ENCODE results near the gene RAB35.
A peak's percentile ranks its signal among the peaks of the same experiment; 100 is the strongest.

The RAB35 gene

GRCh38 chr12:120060196-120060595 is 56.4 kb downstream of the RAB35 start:
- Histone ChIP-seq H4K5ac (ENCODE audit: low read length) (no peak overlapping the region), H3K9ac (ENCODE audit: low read length) (no peak overlapping the region), H2BK15ac (replicated peaks; ENCODE audit: low read depth) (no peak overlapping the region), H2AK5ac (ENCODE audit: low read length) (no peak overlapping the region), H3K79me1 (ENCODE audit: low read length) (no peaks in the 10 kb centered on the region), H4K8ac (ENCODE audit: low read depth, low read length) (no peak overlapping the region), H3K4me1 (ENCODE audit: control insufficient read depth, low read depth, low read length) (no peaks in the 10 kb centered on the region), H3K79me2 (ENCODE audit: control insufficient read depth, insufficient read depth, low read length) (no peaks in the 10 kb centered on the region), H2BK120ac (ENCODE audit: low read depth, low read length) (no peak overlapping the region), H3K18ac (ENCODE audit: low read length) (no peak overlapping the region), H3K23ac (ENCODE audit: low read length) (no peak overlapping the region), H3K4ac (ENCODE audit: low read depth, low read length) (no peak overlapping the region), H3K4me3 (ENCODE audit: low read length) (no peak overlapping the region), H2BK5ac (ENCODE audit: low read length) (no peak overlapping the region), H3K36me3 (ENCODE audit: control insufficient read depth, insufficient read depth, low read length) (no peaks in the 10 kb centered on the region), H3K4me2 (ENCODE audit: low read length) (no peak overlapping the region), H3K56ac (ENCODE audit: low read length) (no peak overlapping the region), H3K27ac (ENCODE audit: low read depth, low read length) (no peak overlapping the region), H3K27me3 (ENCODE audit: insufficient read depth, low read length, poor library complexity) (no peaks in the 10 kb centered on the region)
- whole genome bisulfite sequencing (ENCODE audit: extremely low coverage, insufficient coverage, low lambda C conversion rate): no CpG with 5 or more reads among the region's 1 CpG
- no peak for DNase-seq

GRCh38 chr12:120056739-120057138 is 59.8 kb downstream of the RAB35 start:
- Histone ChIP-seq H3K4ac (ENCODE audit: low read depth, low read length) (no peak overlapping the region), H2BK15ac (replicated peaks; ENCODE audit: low read depth) (no peak overlapping the region), H3K27ac (ENCODE audit: low read depth, low read length) (no peak overlapping the region), H2BK120ac (ENCODE audit: low read depth, low read length) (no peak overlapping the region), H3K9ac (ENCODE audit: low read length) (no peak overlapping the region), H3K36me3 (ENCODE audit: control insufficient read depth, insufficient read depth, low read length) (no peaks in the 10 kb centered on the region), H3K18ac (ENCODE audit: low read length) (no peak overlapping the region), H3K4me1 (ENCODE audit: control insufficient read depth, low read depth, low read length) (no peaks in the 10 kb centered on the region), H3K56ac (ENCODE audit: low read length) (no peak overlapping the region), H4K8ac (ENCODE audit: low read depth, low read length) (no peak overlapping the region), H3K23ac (ENCODE audit: low read length) (no peak overlapping the region), H3K4me2 (ENCODE audit: low read length) (no peak overlapping the region), H2BK5ac (ENCODE audit: low read length) (no peak overlapping the region), H4K5ac (ENCODE audit: low read length) (no peak overlapping the region), H3K4me3 (ENCODE audit: low read length) (no peak overlapping the region), H3K27me3 (ENCODE audit: insufficient read depth, low read length, poor library complexity) (no peaks in the 10 kb centered on the region), H3K79me1 (ENCODE audit: low read length) (no peaks in the 10 kb centered on the region), H3K79me2 (ENCODE audit: control insufficient read depth, insufficient read depth, low read length) (no peaks in the 10 kb centered on the region), H2AK5ac (ENCODE audit: low read length) (no peak overlapping the region)
- no peak for DNase-seq
- no CpG with 5 or more reads among the region's 5 CpGs for WGBS (ENCODE audit: extremely low coverage, insufficient coverage, low lambda C conversion rate)

- Histone ChIP-seq H3K4ac (ENCODE audit: low read depth, low read length) (no peak overlapping the region), H2BK120ac (ENCODE audit: low read depth, low read length) (no peak overlapping the region), H3K9ac (ENCODE audit: low read length) (no peak overlapping the region), H4K5ac (ENCODE audit: low read length) (no peak overlapping the region), H3K27ac (ENCODE audit: low read depth, low read length) (no peak overlapping the region), H3K4me2 (ENCODE audit: low read length) (no peak overlapping the region), H3K18ac (ENCODE audit: low read length) (no peak overlapping the region), H3K79me2 (ENCODE audit: control insufficient read depth, insufficient read depth, low read length) (no peaks in the 10 kb centered on the region), H2BK5ac (ENCODE audit: low read length) (no peak overlapping the region), H2AK5ac (ENCODE audit: low read length) (no peak overlapping the region), H3K79me1 (ENCODE audit: low read length) (no peaks in the 10 kb centered on the region), H3K4me3 (ENCODE audit: low read length) (no peak overlapping the region), H3K56ac (ENCODE audit: low read length) (no peak overlapping the region), H3K36me3 (ENCODE audit: control insufficient read depth, insufficient read depth, low read length) (no peaks in the 10 kb centered on the region), H2BK15ac (replicated peaks; ENCODE audit: low read depth) (no peak overlapping the region), H3K4me1 (ENCODE audit: control insufficient read depth, low read depth, low read length) (no peaks in the 10 kb centered on the region), H3K27me3 (ENCODE audit: insufficient read depth, low read length, poor library complexity) (no peaks in the 10 kb centered on the region), H4K8ac (ENCODE audit: low read depth, low read length) (no peak overlapping the region), H3K23ac (ENCODE audit: low read length) (no peak overlapping the region)
- DNase-seq: no peak
- no CpG with 5 or more reads among the region's 2 CpGs for WGBS (ENCODE audit: extremely low coverage, insufficient coverage, low lambda C conversion rate)
These were observed 61.1 kb downstream of the RAB35 start for GRCh38 chr12:120055231-120056000.

- no peak overlapping the region for H2AK5ac ChIP-seq (ENCODE audit: low read length)
- H3K79me1 ChIP-seq (ENCODE audit: low read length): no peaks in the 10 kb centered on the region
- H3K27ac ChIP-seq (ENCODE audit: low read depth, low read length): no peak overlapping the region
- no peak for DNase-seq
- no CpG with 5 or more reads among the region's 4 CpGs for WGBS (ENCODE audit: extremely low coverage, insufficient coverage, low lambda C conversion rate)
- H4K8ac ChIP-seq (ENCODE audit: low read depth, low read length): no peak overlapping the region
- no peak overlapping the region for H3K56ac ChIP-seq (ENCODE audit: low read length)
- no peak overlapping the region for H2BK120ac ChIP-seq (ENCODE audit: low read depth, low read length)
- H3K23ac ChIP-seq (ENCODE audit: low read length): no peak overlapping the region
- H3K9ac ChIP-seq (ENCODE audit: low read length): no peak overlapping the region
- H3K79me2 ChIP-seq (ENCODE audit: control insufficient read depth, insufficient read depth, low read length): no peaks in the 10 kb centered on the region
- no peaks in the 10 kb centered on the region for H3K36me3 ChIP-seq (ENCODE audit: control insufficient read depth, insufficient read depth, low read length)
- H2BK5ac ChIP-seq (ENCODE audit: low read length): no peak overlapping the region
- H4K5ac ChIP-seq (ENCODE audit: low read length): no peak overlapping the region
- no peaks in the 10 kb centered on the region for H3K27me3 ChIP-seq (ENCODE audit: insufficient read depth, low read length, poor library complexity)
- no peak overlapping the region for H2BK15ac ChIP-seq (replicated peaks; ENCODE audit: low read depth)
- H3K4me2 ChIP-seq (ENCODE audit: low read length): no peak overlapping the region
- no peak overlapping the region for H3K4ac ChIP-seq (ENCODE audit: low read depth, low read length)
- H3K4me1 ChIP-seq (ENCODE audit: control insufficient read depth, low read depth, low read length): no peaks in the 10 kb centered on the region
- H3K18ac ChIP-seq (ENCODE audit: low read length): no peak overlapping the region
- H3K4me3 ChIP-seq (ENCODE audit: low read length): no peak overlapping the region
These were observed 62.3 kb downstream of the RAB35 start for GRCh38 chr12:120054293-120054692.

- Histone ChIP-seq H3K18ac (ENCODE audit: low read length) (no peak overlapping the region), H3K9ac (ENCODE audit: low read length) (no peak overlapping the region), H3K23ac (ENCODE audit: low read length) (no peak overlapping the region), H3K4me3 (ENCODE audit: low read length) (no peak overlapping the region), H3K4me1 (ENCODE audit: control insufficient read depth, low read depth, low read length) (no peaks in the 10 kb centered on the region), H3K4ac (ENCODE audit: low read depth, low read length) (no peak overlapping the region), H3K27me3 (ENCODE audit: insufficient read depth, low read length, poor library complexity) (no peaks in the 10 kb centered on the region), H3K36me3 (ENCODE audit: control insufficient read depth, insufficient read depth, low read length) (no peaks in the 10 kb centered on the region), H2AK5ac (ENCODE audit: low read length) (no peak overlapping the region), H4K8ac (ENCODE audit: low read depth, low read length) (no peak overlapping the region), H4K5ac (ENCODE audit: low read length) (no peak overlapping the region), H3K4me2 (ENCODE audit: low read length) (no peak overlapping the region), H3K79me1 (ENCODE audit: low read length) (no peaks in the 10 kb centered on the region), H3K56ac (ENCODE audit: low read length) (no peak overlapping the region), H2BK120ac (ENCODE audit: low read depth, low read length) (no peak overlapping the region), H3K79me2 (ENCODE audit: control insufficient read depth, insufficient read depth, low read length) (no peaks in the 10 kb centered on the region), H3K27ac (ENCODE audit: low read depth, low read length) (no peak overlapping the region), H2BK15ac (replicated peaks; ENCODE audit: low read depth) (no peak overlapping the region), H2BK5ac (ENCODE audit: low read length) (no peak overlapping the region)
- no CpG with 5 or more reads among the region's 3 CpGs for WGBS (ENCODE audit: extremely low coverage, insufficient coverage, low lambda C conversion rate)
- no peak for DNase-seq
These were observed 65.0 kb downstream of the RAB35 start for GRCh38 chr12:120051535-120051934.

GRCh38 chr12:120049426-120049825 is 67.1 kb downstream of the RAB35 start:
- Histone ChIP-seq H4K5ac (ENCODE audit: low read length) (no peak overlapping the region), H3K36me3 (ENCODE audit: control insufficient read depth, insufficient read depth, low read length) (no peaks in the 10 kb centered on the region), H4K8ac (ENCODE audit: low read depth, low read length) (no peak overlapping the region), H3K4me1 (ENCODE audit: control insufficient read depth, low read depth, low read length) (no peaks in the 10 kb centered on the region), H3K4ac (ENCODE audit: low read depth, low read length) (no peak overlapping the region), H3K18ac (ENCODE audit: low read length) (no peak overlapping the region), H3K23ac (ENCODE audit: low read length) (no peak overlapping the region), H2BK15ac (replicated peaks; ENCODE audit: low read depth) (no peak overlapping the region), H3K79me1 (ENCODE audit: low read length) (no peaks in the 10 kb centered on the region), H3K27me3 (ENCODE audit: insufficient read depth, low read length, poor library complexity) (no peaks in the 10 kb centered on the region), H3K79me2 (ENCODE audit: control insufficient read depth, insufficient read depth, low read length) (no peaks in the 10 kb centered on the region), H3K4me2 (ENCODE audit: low read length) (no peak overlapping the region), H2BK5ac (ENCODE audit: low read length) (no peak overlapping the region), H2BK120ac (ENCODE audit: low read depth, low read length) (no peak overlapping the region), H3K56ac (ENCODE audit: low read length) (no peak overlapping the region), H3K4me3 (ENCODE audit: low read length) (no peak overlapping the region), H3K27ac (ENCODE audit: low read depth, low read length) (no peak overlapping the region), H3K9ac (ENCODE audit: low read length) (no peak overlapping the region), H2AK5ac (ENCODE audit: low read length) (no peak overlapping the region)
- WGBS (ENCODE audit: extremely low coverage, insufficient coverage, low lambda C conversion rate): no CpG with 5 or more reads among the region's 6 CpGs
- peak; percentile 4 for DNase-seq
